CD4-positive, alpha-beta T cell (primary cell): ENCODE results near the gene C7. TPM values are rescaled to one million over a fixed set of nuclear protein-coding genes. Genes with fewer than 3 reads are reported as not detected.

Experiments
- ATAC-seq: fragments of 200-7000 bp; cut with Tn5 transposase; one replicate; pipeline ENCODE4 v1.10.0; 2022; ENCODE audit warnings: mild to moderate bottlenecking; ENCODE audit not compliant: poor library complexity
- CTCF ChIA-PET: fragments of 350-600 bp; sonication (Branson Sonifier 250); formaldehyde crosslinking; loops from one replicate; lab custom pipeline; 2021; ENCODE audit warnings: antibody characterized with exemption, inconsistent platforms; lab: Charles Lee
- POLR2A ChIA-PET: fragments of 350-600 bp; sonication (Branson Sonifier 250); formaldehyde crosslinking; loops from one replicate; lab custom pipeline; 2021; ENCODE audit warnings: antibody characterized with exemption, inconsistent platforms; lab: Charles Lee
- DNase-seq, 14 experiments: peaks; one replicate each; pipeline ENCODE4 v3.0.0-alpha.2; 2013 to 2020; ENCODE audit warnings: mixed read lengths in 2 of 14
- H3K27ac ChIP-seq, 2 donors: one replicate each; pipeline versions ENCODE4 v1.5.1 to v1.7.0; 2013; ENCODE audit warnings: low read length in 2 of 2, low read depth in 1 of 2, mild to moderate bottlenecking in 1 of 2
- H3K27me3 ChIP-seq, 2 experiments: 1 replicate in 1 of 2; 2 replicates in 1 of 2; pipeline versions ENCODE4 v1.6.1 to v1.7.0; 2013; ENCODE audit warnings: low read length in 2 of 2, control low read depth in 1 of 2, mild to moderate bottlenecking in 1 of 2, moderate library complexity in 1 of 2; ENCODE audit not compliant: insufficient read depth in 2 of 2, control insufficient read depth in 1 of 2
- H3K36me3 ChIP-seq: one replicate; pipeline ENCODE4 v1.6.1; 2013; ENCODE audit warnings: low read length, control low read depth; ENCODE audit not compliant: insufficient read depth
- H3K4me1 ChIP-seq: one replicate; pipeline ENCODE4 v1.6.1; 2013; ENCODE audit warnings: low read length, control low read depth; ENCODE audit not compliant: insufficient read depth
- H3K4me3 ChIP-seq: one replicate; pipeline ENCODE4 v1.5.1; 2013; ENCODE audit warnings: mild to moderate bottlenecking, low read length, moderate library complexity
- H3K9me3 ChIP-seq, 2 experiments: 1 replicate in 1 of 2; 2 replicates in 1 of 2; pipeline versions ENCODE4 v1.6.1 to v1.7.0; 2013; ENCODE audit warnings: low read length in 2 of 2, mild to moderate bottlenecking in 2 of 2, control low read depth in 1 of 2, moderate library complexity in 1 of 2; ENCODE audit not compliant: control insufficient read depth in 1 of 2, insufficient read depth in 1 of 2
- H3K27ac Mint-ChIP-seq: one replicate; pipeline ENCODE4 v1.8.0; 2020; ENCODE audit warnings: mixed read lengths
- H3K27me3 Mint-ChIP-seq: one replicate; pipeline ENCODE4 v1.8.0; 2021; ENCODE audit warnings: mixed read lengths
- H3K36me3 Mint-ChIP-seq: one replicate; pipeline ENCODE4 v1.8.0; 2021; ENCODE audit warnings: low read depth, mixed read lengths
- H3K4me1 Mint-ChIP-seq: one replicate; pipeline ENCODE4 v1.8.0; 2021; ENCODE audit warnings: low read depth, mixed read lengths
- H3K4me3 Mint-ChIP-seq: one replicate; pipeline ENCODE4 v1.8.0; 2020; ENCODE audit warnings: mild to moderate bottlenecking, mixed read lengths
- H3K9me3 Mint-ChIP-seq: one replicate; pipeline ENCODE4 v1.8.0; 2020; ENCODE audit warnings: mixed read lengths
- intact Hi-C, 2 experiments: fragments of 100-400 bp; cut with DNase I in 1 of 2; cut with micrococcal nuclease in 1 of 2; formaldehyde crosslinking; loops; one replicate each; pipeline versions ENCODE4 v1.15.1 to v1.9.0; 2023 to 2025; cut with DNase I, micrococcal nuclease
- total RNA-seq, 174 experiments: library from RNA in 2 of 174; stranded (reverse) in 2 of 174; gene quantifications; one replicate each; pipeline ENCODE4 v1.2.3 and lab custom pipeline; 2021 to 2026
- TF ChIP-seq, protein P1 (sequence below): fragments of 200-600 bp; IDR thresholded peaks from one replicate; pipeline ENCODE4 v1.8.0; 2022; ENCODE audit warnings: antibody characterized with exemption, mild to moderate bottlenecking

C7 gene
- total RNA-seq, 2 experiments from 2014 or later: not detected

DNA sequence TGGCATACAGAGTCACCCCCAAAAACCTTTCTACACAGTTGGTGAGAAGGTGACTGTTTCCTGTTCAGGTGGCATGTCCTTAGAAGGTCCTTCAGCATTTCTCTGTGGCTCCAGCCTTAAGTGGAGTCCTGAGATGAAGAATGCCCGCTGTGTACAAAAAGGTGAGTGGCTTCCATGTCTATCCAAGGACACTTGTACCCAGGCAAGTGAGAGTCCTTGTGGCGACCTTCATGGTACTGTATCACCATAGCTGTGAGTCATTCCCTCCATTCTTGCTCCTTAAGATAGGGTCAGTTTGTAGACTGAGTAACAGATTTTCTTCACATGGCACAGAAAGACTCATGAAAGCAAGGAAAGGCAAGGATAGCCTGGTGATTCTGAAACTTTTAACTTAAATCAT lies 63.1 kb downstream of the C7 start:
- Mint-ChIP-seq H3K9me3 (no peaks in the 10 kb centered on the region), H3K27me3 (peaks cover 12% of the 10 kb centered on the region), H3K36me3 (no peaks in the 10 kb centered on the region), H3K4me1 (no peaks in the 10 kb centered on the region), H3K4me3 (no peak overlapping the region), H3K27ac (no peak overlapping the region)
- Histone ChIP-seq H3K27me3 (no peaks in the 10 kb centered on the region), H3K36me3 (no peaks in the 10 kb centered on the region), H3K4me3 (no peak overlapping the region), H3K9me3 (no peaks in the 10 kb centered on the region), H3K27ac (no peak overlapping the region), H3K4me1 (no peaks in the 10 kb centered on the region)
- ATAC-seq (no peak), DNase-seq (no peak)
- intact Hi-C loops: no loop called here
- ChIA-PET CTCF (no interaction called here), POLR2A (no interaction called here)
- TF ChIP-seq, protein P1, sequence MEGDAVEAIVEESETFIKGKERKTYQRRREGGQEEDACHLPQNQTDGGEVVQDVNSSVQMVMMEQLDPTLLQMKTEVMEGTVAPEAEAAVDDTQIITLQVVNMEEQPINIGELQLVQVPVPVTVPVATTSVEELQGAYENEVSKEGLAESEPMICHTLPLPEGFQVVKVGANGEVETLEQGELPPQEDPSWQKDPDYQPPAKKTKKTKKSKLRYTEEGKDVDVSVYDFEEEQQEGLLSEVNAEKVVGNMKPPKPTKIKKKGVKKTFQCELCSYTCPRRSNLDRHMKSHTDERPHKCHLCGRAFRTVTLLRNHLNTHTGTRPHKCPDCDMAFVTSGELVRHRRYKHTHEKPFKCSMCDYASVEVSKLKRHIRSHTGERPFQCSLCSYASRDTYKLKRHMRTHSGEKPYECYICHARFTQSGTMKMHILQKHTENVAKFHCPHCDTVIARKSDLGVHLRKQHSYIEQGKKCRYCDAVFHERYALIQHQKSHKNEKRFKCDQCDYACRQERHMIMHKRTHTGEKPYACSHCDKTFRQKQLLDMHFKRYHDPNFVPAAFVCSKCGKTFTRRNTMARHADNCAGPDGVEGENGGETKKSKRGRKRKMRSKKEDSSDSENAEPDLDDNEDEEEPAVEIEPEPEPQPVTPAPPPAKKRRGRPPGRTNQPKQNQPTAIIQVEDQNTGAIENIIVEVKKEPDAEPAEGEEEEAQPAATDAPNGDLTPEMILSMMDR: no peak

DNA sequence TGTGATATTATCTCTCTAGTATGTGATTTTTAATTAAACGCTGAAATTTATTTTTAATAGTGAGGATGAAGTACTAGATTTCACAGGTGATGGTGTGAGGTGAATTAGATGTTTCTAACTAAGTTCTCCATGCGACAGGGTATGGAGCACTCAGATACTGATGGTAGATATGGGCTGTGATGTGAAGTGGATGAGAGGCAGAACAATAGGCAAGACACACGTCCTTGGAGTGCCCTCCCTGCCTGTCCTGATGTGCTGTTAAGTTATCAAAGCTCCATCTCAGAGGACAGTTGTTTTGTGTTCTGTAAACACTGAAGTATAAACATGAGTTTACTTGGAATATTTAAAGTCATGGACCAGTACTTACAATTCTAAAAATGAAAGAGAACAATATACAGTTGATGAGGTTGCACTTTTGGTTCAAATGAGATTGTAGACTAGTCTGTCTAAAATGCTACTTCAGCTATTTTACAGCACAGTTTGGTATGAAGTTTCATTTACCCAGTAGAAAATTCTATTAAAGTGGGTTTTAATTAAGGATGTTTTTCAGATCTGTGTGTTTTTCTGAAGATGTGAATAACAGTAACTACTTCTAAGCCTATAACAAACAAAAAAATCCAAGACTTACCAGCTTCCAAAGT lies 64.2 kb downstream of the C7 start:
- Histone ChIP-seq H3K9me3 (no peaks in the 10 kb centered on the region), H3K4me1 (no peaks in the 10 kb centered on the region), H3K36me3 (no peaks in the 10 kb centered on the region), H3K27ac (no peak overlapping the region), H3K4me3 (no peak overlapping the region), H3K27me3 (no peaks in the 10 kb centered on the region)
- H3K4me3 Mint-ChIP-seq: no peak overlapping the region
- no peaks in the 10 kb centered on the region for H3K36me3 Mint-ChIP-seq
- H3K4me1 Mint-ChIP-seq: no peaks in the 10 kb centered on the region
- TF ChIP-seq, protein P1: no peak
- ChIA-PET CTCF (interaction anchor here (0.7 kb wide), 1 partner anchor 303 kb away, joined by 3 read pairs; no protein-coding TSS in a partner anchor), POLR2A (no interaction called here)
- H3K27me3 Mint-ChIP-seq: peaks cover 13% of the 10 kb centered on the region
- no peak overlapping the region for H3K27ac Mint-ChIP-seq
- ATAC-seq (no peak), DNase-seq (no peak)
- intact Hi-C loops: no loop called here
- H3K9me3 Mint-ChIP-seq: no peaks in the 10 kb centered on the region

DNA sequence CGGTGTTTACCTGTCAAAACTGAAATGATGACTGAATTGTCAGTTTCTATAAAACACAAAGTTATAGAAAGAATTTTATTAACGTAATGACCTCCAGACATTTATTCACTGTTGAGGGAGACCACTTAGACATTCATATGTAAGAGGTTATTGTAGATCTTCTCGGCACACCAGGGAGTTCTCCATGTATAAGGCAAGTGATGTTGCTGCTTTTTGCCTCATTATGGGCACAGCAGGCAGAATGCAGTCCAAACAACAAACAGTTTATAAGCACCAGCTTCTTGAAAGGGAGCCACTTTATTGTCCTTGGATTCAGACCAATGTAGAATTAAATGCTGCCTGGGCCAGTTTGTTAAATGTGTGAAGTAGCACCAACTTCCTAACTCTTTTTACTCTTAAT lies 66.7 kb downstream of the C7 start:
- Histone ChIP-seq H3K4me1 (no peaks in the 10 kb centered on the region), H3K27me3 (no peaks in the 10 kb centered on the region), H3K4me3 (no peak overlapping the region), H3K9me3 (no peaks in the 10 kb centered on the region), H3K27ac (no peak overlapping the region), H3K36me3 (no peaks in the 10 kb centered on the region)
- intact Hi-C loops: no loop called here
- ChIA-PET CTCF (no interaction called here), POLR2A (no interaction called here)
- DNase-seq: no peak
- Mint-ChIP-seq H3K27ac (no peak overlapping the region), H3K9me3 (no peaks in the 10 kb centered on the region), H3K4me1 (no peaks in the 10 kb centered on the region), H3K27me3 (peaks cover 28% of the 10 kb centered on the region), H3K36me3 (no peaks in the 10 kb centered on the region), H3K4me3 (no peak overlapping the region)
- TF ChIP-seq, protein P1: no peak
- ATAC-seq: no peak
